Testis (tissue), 3 donors: ENCODE data around the gene C7orf57. TPM values are rescaled to one million over a fixed set of nuclear protein-coding genes. Genes with fewer than 3 reads are reported as not detected.
"Not testable (repeated sequence)": the region's sequence is repeated elsewhere in the genome, so short reads cannot be mapped to it uniquely, and the experiment has no call there.

Source experiments
- DNase-seq: peaks from one replicate; pipeline ENCODE4 v3.0.0-alpha.2; 2019
- H3K27ac ChIP-seq, 2 donors: fragments of 200-600 bp; sonication (generic); one replicate each; pipeline ENCODE4 v1.5.1; 2019
- H3K27me3 ChIP-seq: fragments of 200-600 bp; sonication (generic); one replicate; pipeline ENCODE4 v1.5.1; 2019
- H3K36me3 ChIP-seq: fragments of 200-600 bp; sonication (generic); one replicate; pipeline ENCODE4 v1.5.1; 2017; ENCODE audit warnings: low read depth; ENCODE audit errors: missing control alignments
- H3K4me1 ChIP-seq: fragments of 200-600 bp; sonication (generic); one replicate; pipeline ENCODE4 v1.5.1; 2019
- H3K4me3 ChIP-seq, 2 donors: fragments of 200-600 bp; sonication (generic); one replicate each; pipeline ENCODE4 v1.5.1; 2017 to 2019
- H3K9me3 ChIP-seq: fragments of 200-600 bp; sonication (generic); one replicate; pipeline ENCODE4 v1.5.1; 2017
- POLR2A ChIP-seq: fragments of 450-650 bp; IDR thresholded peaks from one replicate; pipeline ENCODE4 v1.6.1; 2017; ENCODE audit warnings: antibody characterized with exemption, mild to moderate bottlenecking, moderate library complexity
- WGBS, 2 donors: methylation state at CpG; one replicate each; pipeline ENCODE4 v1.1.5; 2018; 5-methylcytosine and 5-hydroxymethylcytosine counted together
- intact Hi-C: fragments of 100-400 bp; cut with DNase I; formaldehyde crosslinking; loops from one replicate; pipeline ENCODE4 v1.15.1; 2023; ENCODE audit warnings: low total_unique reads
- polyA plus RNA-seq: library from polyadenylated mRNA; stranded (reverse); fragments of 350-450 nt; fragmentation: Illumina TruSeq; extraction: RNeasy Lipid Tissue Mini Kit (QIAGEN cat#74804); gene quantifications from one replicate; pipeline ENCODE4 v1.2.3, GENCODE V29; 2014; ENCODE audit warnings: low read depth, low replicate concordance; ENCODE audit not compliant: insufficient read depth
- total RNA-seq, 2 donors: library from RNA; depleted of rRNA; stranded (reverse); fragments of >200 nt; gene quantifications; one replicate each; pipeline ENCODE4 v1.2.3, GENCODE V29; 2016
- TF ChIP-seq, protein P1 (sequence below), 3 experiments: fragments of 450-650 bp in 2 of 3; fragments of 200-600 bp in 1 of 3; sonication (generic) in 1 of 3; IDR thresholded peaks; one replicate each; pipeline ENCODE4 v1.5.1; 2016 to 2019; ENCODE audit warnings: antibody characterized with exemption in 3 of 3, mild to moderate bottlenecking in 2 of 3, moderate library complexity in 1 of 3

Gene C7orf57
- total and polyA plus RNA-seq, 3 donors from 2014 or later: 2.8 to 12.3 (median 7.8) TPM

GRCh38 chr7:48077423-48077822 lies 42.1 kb downstream of the C7orf57 start:
- no peak for DNase-seq
- intact Hi-C loops: no loop called here
- Histone ChIP-seq H3K27me3 (no peaks in the 10 kb centered on the region), H3K36me3 (no peaks in the 10 kb centered on the region), H3K4me3 (no peak overlapping the region), H3K27ac (no peak overlapping the region), H3K9me3 (no peaks in the 10 kb centered on the region), H3K4me1 (no peaks in the 10 kb centered on the region)
- 59 to 71% methylated on average over 1 of the region's 1 CpG for WGBS, 2 donors
- TF ChIP-seq, protein P1, sequence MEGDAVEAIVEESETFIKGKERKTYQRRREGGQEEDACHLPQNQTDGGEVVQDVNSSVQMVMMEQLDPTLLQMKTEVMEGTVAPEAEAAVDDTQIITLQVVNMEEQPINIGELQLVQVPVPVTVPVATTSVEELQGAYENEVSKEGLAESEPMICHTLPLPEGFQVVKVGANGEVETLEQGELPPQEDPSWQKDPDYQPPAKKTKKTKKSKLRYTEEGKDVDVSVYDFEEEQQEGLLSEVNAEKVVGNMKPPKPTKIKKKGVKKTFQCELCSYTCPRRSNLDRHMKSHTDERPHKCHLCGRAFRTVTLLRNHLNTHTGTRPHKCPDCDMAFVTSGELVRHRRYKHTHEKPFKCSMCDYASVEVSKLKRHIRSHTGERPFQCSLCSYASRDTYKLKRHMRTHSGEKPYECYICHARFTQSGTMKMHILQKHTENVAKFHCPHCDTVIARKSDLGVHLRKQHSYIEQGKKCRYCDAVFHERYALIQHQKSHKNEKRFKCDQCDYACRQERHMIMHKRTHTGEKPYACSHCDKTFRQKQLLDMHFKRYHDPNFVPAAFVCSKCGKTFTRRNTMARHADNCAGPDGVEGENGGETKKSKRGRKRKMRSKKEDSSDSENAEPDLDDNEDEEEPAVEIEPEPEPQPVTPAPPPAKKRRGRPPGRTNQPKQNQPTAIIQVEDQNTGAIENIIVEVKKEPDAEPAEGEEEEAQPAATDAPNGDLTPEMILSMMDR (IDR thresholded peaks at IDR 0.05): no peak
- no peak for TF ChIP-seq POLR2A

GRCh38 chr7:48078470-48078869 lies 43.1 kb downstream of the C7orf57 start:
- H3K27me3 ChIP-seq: no peaks in the 10 kb centered on the region
- intact Hi-C loops: no loop called here
- no peak for DNase-seq
- H3K36me3 ChIP-seq: no peaks in the 10 kb centered on the region
- peaks cover 3% of the 10 kb centered on the region for H3K4me1 ChIP-seq
- WGBS, 2 donors: 89 to 90% methylated on average over 2 of the region's 2 CpGs
- H3K27ac ChIP-seq: no peak overlapping the region
- no peak overlapping the region for H3K4me3 ChIP-seq
- H3K9me3 ChIP-seq: no peaks in the 10 kb centered on the region
- TF ChIP-seq, protein P1 (IDR thresholded peaks at IDR 0.05): no peak
- no peak for TF ChIP-seq POLR2A

DNA sequence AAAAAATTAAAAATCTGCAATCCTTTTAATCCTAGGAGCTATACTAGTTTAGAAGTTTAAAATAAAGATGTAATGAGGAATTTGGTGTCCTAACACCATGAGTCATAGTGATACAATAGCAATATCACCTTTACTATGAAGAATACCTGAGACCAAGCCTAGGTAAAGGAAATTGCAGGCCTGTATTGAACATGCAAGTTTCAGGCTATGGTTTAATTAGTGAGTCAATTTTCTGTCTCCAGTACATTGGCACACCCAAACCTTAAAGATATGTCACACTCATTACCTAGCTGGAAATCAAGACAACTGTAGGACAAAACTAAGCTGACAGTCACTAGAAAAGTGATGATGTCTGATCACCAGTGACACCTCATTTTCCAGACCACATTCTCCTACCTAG lies 47.0 kb downstream of the C7orf57 start:
- H3K9me3 ChIP-seq, DNase-seq, intact Hi-C loops, H3K4me3 ChIP-seq, H3K36me3 ChIP-seq, H3K4me1 ChIP-seq, H3K27me3 ChIP-seq, H3K27ac ChIP-seq: not testable (repeated sequence)

DNA sequence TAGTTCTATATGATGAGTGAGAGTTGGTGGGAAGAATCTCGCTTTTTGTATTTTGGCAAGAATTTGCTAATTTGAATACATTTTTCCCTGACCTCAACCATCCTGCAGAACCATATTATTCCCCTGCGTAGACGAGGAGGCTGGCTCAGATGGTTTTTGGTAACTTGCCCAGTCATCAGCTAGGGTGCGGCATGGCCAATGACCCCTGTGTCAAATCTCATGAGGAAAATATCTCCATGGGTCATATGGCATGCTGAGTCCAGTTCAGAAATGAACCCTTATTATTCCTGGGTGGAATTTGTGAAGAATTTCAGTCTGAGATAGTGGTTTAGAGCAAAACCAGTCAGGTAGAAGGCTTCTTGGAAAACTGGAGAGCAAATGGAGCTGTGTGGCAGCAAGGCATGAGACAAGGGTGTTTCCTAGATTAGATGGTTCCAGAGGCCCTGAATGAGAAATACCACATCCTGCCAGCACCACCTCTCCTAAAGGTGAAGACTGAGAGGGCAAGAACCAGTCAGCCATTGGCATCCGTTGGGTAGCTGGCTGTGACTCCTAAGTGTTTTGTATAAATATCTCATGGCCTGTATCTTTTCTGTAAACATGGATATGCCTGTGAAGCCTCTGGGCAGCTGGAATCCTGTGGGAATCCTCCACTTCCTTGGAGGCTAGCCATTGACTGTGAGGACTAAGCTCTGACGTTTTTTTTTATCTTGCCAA lies 47.9 kb downstream of the C7orf57 start:
- no peak overlapping the region for H3K27ac ChIP-seq
- no peaks in the 10 kb centered on the region for H3K36me3 ChIP-seq
- no peak overlapping the region for H3K4me3 ChIP-seq
- DNase-seq: no peak
- no peak for TF ChIP-seq POLR2A
- TF ChIP-seq, protein P1 (IDR thresholded peaks at IDR 0.05): no peak
- 75 to 83% methylated on average over 6 of the region's 6 CpGs for WGBS, 2 donors
- H3K27me3 ChIP-seq: no peaks in the 10 kb centered on the region
- H3K4me1 ChIP-seq: peaks cover 6% of the 10 kb centered on the region
- no peaks in the 10 kb centered on the region for H3K9me3 ChIP-seq
- intact Hi-C loops: no loop called here

DNA sequence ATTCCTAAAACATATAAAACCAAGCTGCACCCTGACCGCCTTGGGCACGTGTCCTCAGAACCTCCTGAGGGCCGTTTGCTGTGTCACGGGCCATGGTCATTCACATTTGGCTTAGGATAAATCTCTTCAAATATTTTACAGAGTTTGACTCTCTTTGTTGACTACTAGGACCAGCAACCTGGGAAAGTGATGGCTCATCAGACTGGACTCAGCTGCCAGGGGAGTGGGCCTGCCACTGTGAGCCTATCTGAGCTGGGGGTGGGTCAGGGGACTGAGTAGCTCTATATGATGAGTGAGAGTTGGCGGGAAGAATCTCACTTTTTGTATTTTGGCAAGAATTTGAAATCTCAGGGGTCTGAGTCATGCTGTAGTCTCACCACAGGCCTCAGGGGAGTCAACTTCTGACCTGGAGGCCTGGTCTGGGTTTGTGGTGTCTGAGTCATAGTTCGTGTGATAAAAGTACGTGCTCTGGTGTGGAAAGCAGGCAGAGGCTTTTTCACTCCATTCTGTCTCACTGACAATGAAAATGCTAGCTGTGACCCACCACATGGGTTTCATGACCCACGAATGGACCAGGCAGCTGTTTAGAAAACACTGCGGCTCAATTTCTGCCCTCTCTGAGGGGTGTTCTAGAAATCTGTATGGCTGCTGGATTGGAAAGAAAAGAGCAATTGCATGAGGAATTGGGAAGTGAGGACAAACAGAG lies 49.5 kb downstream of the C7orf57 start:
- Histone ChIP-seq H3K36me3 (no peaks in the 10 kb centered on the region), H3K4me3 (no peak overlapping the region), H3K9me3 (no peaks in the 10 kb centered on the region), H3K27me3 (no peaks in the 10 kb centered on the region), H3K27ac (peak overlapping the region in 1 of 2 donors; percentile 37), H3K4me1 (peaks cover 6% of the 10 kb centered on the region)
- TF ChIP-seq POLR2A: no peak
- TF ChIP-seq, protein P1 (IDR thresholded peaks at IDR 0.05): no peak
- peak; percentile 52 for DNase-seq
- intact Hi-C loops: no loop called here
- WGBS, 2 donors: 61 to 75% methylated on average over 9 of the region's 9 CpGs
